Measurements from ENCODE around the gene CSNK1E.
"Not testable (repeated sequence)": the region's sequence is repeated elsewhere in the genome, so short reads cannot be mapped to it uniquely, and the experiment has no call there.

Gene CSNK1E

GRCh38 chr22:38350444-38351359, 33.5 kb upstream of the CSNK1E start:
- Histone ChIP-seq H3K36me3 (ENCODE audit: insufficient read depth, low read length) (no peaks in the 10 kb centered on the region), H2AFZ (ENCODE audit: low read length, unreplicated experiment) (no peak overlapping the region), H3K27me3 (ENCODE audit: insufficient read depth, low read length) (no peaks in the 10 kb centered on the region), H3K4me3 (ENCODE audit: low read depth, low read length) (no peak overlapping the region), H3K4me1 (ENCODE audit: control insufficient read depth, insufficient read depth, low read length, unreplicated experiment) (no peaks in the 10 kb centered on the region), H3K79me2 (ENCODE audit: control insufficient read depth, insufficient read depth, low read length, unreplicated experiment) (no peaks in the 10 kb centered on the region), H3K27ac (ENCODE audit: low read depth, low read length) (no peak overlapping the region)

- no peaks in the 10 kb centered on the region for H3K4me1 ChIP-seq (ENCODE audit: control insufficient read depth, insufficient read depth, low read length, unreplicated experiment)
- no peak overlapping the region for H2AFZ ChIP-seq (ENCODE audit: low read length, unreplicated experiment)
- H3K4me3 ChIP-seq (ENCODE audit: low read depth, low read length): no peak overlapping the region
- H3K27ac ChIP-seq (ENCODE audit: low read depth, low read length): no peak overlapping the region
- H3K27me3 ChIP-seq (ENCODE audit: insufficient read depth, low read length): no peaks in the 10 kb centered on the region
- H3K36me3 ChIP-seq (ENCODE audit: insufficient read depth, low read length): no peaks in the 10 kb centered on the region
- no peaks in the 10 kb centered on the region for H3K79me2 ChIP-seq (ENCODE audit: control insufficient read depth, insufficient read depth, low read length, unreplicated experiment)
Observed at GRCh38 chr22:38348751-38349496, 31.7 kb upstream of the CSNK1E start.

GRCh38 chr22:38347944-38348750, 30.9 kb upstream of the CSNK1E start:
- no peaks in the 10 kb centered on the region for H3K36me3 ChIP-seq (ENCODE audit: insufficient read depth, low read length)
- no peaks in the 10 kb centered on the region for H3K4me1 ChIP-seq (ENCODE audit: control insufficient read depth, insufficient read depth, low read length, unreplicated experiment)
- H3K79me2 ChIP-seq (ENCODE audit: control insufficient read depth, insufficient read depth, low read length, unreplicated experiment): no peaks in the 10 kb centered on the region
- H3K27me3 ChIP-seq (ENCODE audit: insufficient read depth, low read length): no peaks in the 10 kb centered on the region
- no peak overlapping the region for H2AFZ ChIP-seq (ENCODE audit: low read length, unreplicated experiment)
- H3K27ac ChIP-seq (ENCODE audit: low read depth, low read length): no peak overlapping the region
- no peak overlapping the region for H3K4me3 ChIP-seq (ENCODE audit: low read depth, low read length)

- Histone ChIP-seq H3K36me3 (ENCODE audit: insufficient read depth, low read length) (no peaks in the 10 kb centered on the region), H3K4me3 (ENCODE audit: low read depth, low read length) (no peak overlapping the region), H2AFZ (ENCODE audit: low read length, unreplicated experiment) (no peak overlapping the region), H3K27me3 (ENCODE audit: insufficient read depth, low read length) (no peaks in the 10 kb centered on the region), H3K79me2 (ENCODE audit: control insufficient read depth, insufficient read depth, low read length, unreplicated experiment) (no peaks in the 10 kb centered on the region), H3K4me1 (ENCODE audit: control insufficient read depth, insufficient read depth, low read length, unreplicated experiment) (no peaks in the 10 kb centered on the region), H3K27ac (ENCODE audit: low read depth, low read length) (no peak overlapping the region)
Observed at GRCh38 chr22:38347181-38347943, 30.1 kb upstream of the CSNK1E start.

GRCh38 chr22:38346506-38346905, 29.3 kb upstream of the CSNK1E start:
- no peak overlapping the region for H3K4me3 ChIP-seq (ENCODE audit: low read depth, low read length)
- H3K27me3 ChIP-seq (ENCODE audit: insufficient read depth, low read length): no peaks in the 10 kb centered on the region
- no peak overlapping the region for H3K27ac ChIP-seq (ENCODE audit: low read depth, low read length)
- no peaks in the 10 kb centered on the region for H3K4me1 ChIP-seq (ENCODE audit: control insufficient read depth, insufficient read depth, low read length, unreplicated experiment)
- H2AFZ ChIP-seq (ENCODE audit: low read length, unreplicated experiment): no peak overlapping the region
- no peaks in the 10 kb centered on the region for H3K36me3 ChIP-seq (ENCODE audit: insufficient read depth, low read length)
- H3K79me2 ChIP-seq (ENCODE audit: control insufficient read depth, insufficient read depth, low read length, unreplicated experiment): no peaks in the 10 kb centered on the region

GRCh38 chr22:38345782-38346181, 28.5 kb upstream of the CSNK1E start:
- H3K36me3 ChIP-seq (ENCODE audit: insufficient read depth, low read length): no peaks in the 10 kb centered on the region
- H3K27me3 ChIP-seq (ENCODE audit: insufficient read depth, low read length): no peaks in the 10 kb centered on the region
- no peak overlapping the region for H2AFZ ChIP-seq (ENCODE audit: low read length, unreplicated experiment)
- no peaks in the 10 kb centered on the region for H3K4me1 ChIP-seq (ENCODE audit: control insufficient read depth, insufficient read depth, low read length, unreplicated experiment)
- H3K27ac ChIP-seq (ENCODE audit: low read depth, low read length): no peak overlapping the region
- no peak overlapping the region for H3K4me3 ChIP-seq (ENCODE audit: low read depth, low read length)
- H3K79me2 ChIP-seq (ENCODE audit: control insufficient read depth, insufficient read depth, low read length, unreplicated experiment): no peaks in the 10 kb centered on the region

GRCh38 chr22:38339893-38340292, 22.7 kb upstream of the CSNK1E start:
- not testable (repeated sequence) for H3K4me1 ChIP-seq (ENCODE audit: control insufficient read depth, insufficient read depth, low read length, unreplicated experiment); H3K27me3 ChIP-seq (ENCODE audit: insufficient read depth, low read length); H3K79me2 ChIP-seq (ENCODE audit: control insufficient read depth, insufficient read depth, low read length, unreplicated experiment); H3K36me3 ChIP-seq (ENCODE audit: insufficient read depth, low read length); H3K4me3 ChIP-seq (ENCODE audit: low read depth, low read length); H2AFZ ChIP-seq (ENCODE audit: low read length, unreplicated experiment); H3K27ac ChIP-seq (ENCODE audit: low read depth, low read length)

GRCh38 chr22:38338772-38339379, 21.6 kb upstream of the CSNK1E start:
- Histone ChIP-seq H3K27ac (ENCODE audit: low read depth, low read length) (no peak overlapping the region), H3K4me1 (ENCODE audit: control insufficient read depth, insufficient read depth, low read length, unreplicated experiment) (no peaks in the 10 kb centered on the region), H2AFZ (ENCODE audit: low read length, unreplicated experiment) (no peak overlapping the region)

GRCh38 chr22:38336699-38337098, 19.5 kb upstream of the CSNK1E start:
- H3K27me3 ChIP-seq (ENCODE audit: insufficient read depth, low read length): no peaks in the 10 kb centered on the region
- H3K4me3 ChIP-seq (ENCODE audit: low read depth, low read length): peak overlapping the region; percentile 77
- H3K36me3 ChIP-seq (ENCODE audit: insufficient read depth, low read length): no peaks in the 10 kb centered on the region
- H3K4me1 ChIP-seq (ENCODE audit: control insufficient read depth, insufficient read depth, low read length, unreplicated experiment): no peaks in the 10 kb centered on the region
- H2AFZ ChIP-seq (ENCODE audit: low read length, unreplicated experiment): no peak overlapping the region
- no peak overlapping the region for H3K27ac ChIP-seq (ENCODE audit: low read depth, low read length)
- no peaks in the 10 kb centered on the region for H3K79me2 ChIP-seq (ENCODE audit: control insufficient read depth, insufficient read depth, low read length, unreplicated experiment)

More at GRCh38 chr22:38338772-38339379, 21.6 kb upstream of the CSNK1E start:
- no peaks in the 10 kb centered on the region for H3K27me3 ChIP-seq (ENCODE audit: insufficient read depth, low read length)
- H3K79me2 ChIP-seq (ENCODE audit: control insufficient read depth, insufficient read depth, low read length, unreplicated experiment): no peaks in the 10 kb centered on the region
- H3K36me3 ChIP-seq (ENCODE audit: insufficient read depth, low read length): no peaks in the 10 kb centered on the region
- H3K4me3 ChIP-seq (ENCODE audit: low read depth, low read length): no peak overlapping the region
